PC-9 (cell line): ENCODE data around the gene TGIF1. TPM values are rescaled to one million over a fixed set of nuclear protein-coding genes. Genes with fewer than 3 reads are reported as not detected.

Experiments
- BruUV-seq: library from RNA; stranded (reverse); fragments of 400-500 nt; replicated peaks from 2 replicates; lab custom pipeline; 2021; lab: Mats Ljungman, UMichigan
- CTCF ChIA-PET: fragments of 300-600 bp; sonication (Branson Sonifier 250); formaldehyde crosslinking; loops from one replicate; lab custom pipeline; 2022; ENCODE audit warnings: antibody characterized with exemption; lab: Charles Lee
- POLR2A ChIA-PET: fragments of 300-600 bp; sonication (Branson Sonifier 250); formaldehyde crosslinking; loops from one replicate; lab custom pipeline; 2022; ENCODE audit warnings: antibody characterized with exemption; ENCODE audit not compliant: unreplicated experiment; lab: Charles Lee
- DNase-seq, 2 experiments: peaks; one replicate each; pipeline versions ENCODE4 v3.0.0 to v3.0.0-alpha.2; 2015 to 2022; ENCODE audit warnings: mixed read lengths in 1 of 2
- H2AFZ ChIP-seq: fragments of 200-600 bp; sonication (generic); 2 replicates; pipeline ENCODE4 v1.8.1; 2017; ENCODE audit warnings: antibody characterized with exemption
- H3F3A ChIP-seq: fragments of 200-600 bp; sonication (generic); 2 replicates; pipeline ENCODE4 v1.8.1; 2017; ENCODE audit warnings: antibody characterized with exemption, mild to moderate bottlenecking, low read depth; ENCODE audit not compliant: insufficient read depth
- H3K27ac ChIP-seq: fragments of 200-600 bp; sonication (generic); 2 replicates; pipeline ENCODE4 v1.6.1; 2016; ENCODE audit warnings: mixed run types
- H3K27me3 ChIP-seq: fragments of 200-600 bp; sonication (generic); 2 replicates; pipeline ENCODE4 v1.6.1; 2016; ENCODE audit warnings: low read depth, mixed run types; ENCODE audit not compliant: insufficient read depth
- H3K36me3 ChIP-seq: fragments of 200-600 bp; sonication (generic); 2 replicates; pipeline ENCODE4 v1.6.1; 2016; ENCODE audit warnings: low read depth, mixed run types
- H3K4me1 ChIP-seq: fragments of 200-600 bp; sonication (generic); replicated peaks from 2 replicates; pipeline ENCODE4 v1.6.1; 2016; ENCODE audit warnings: mixed run types; ENCODE audit not compliant: insufficient read depth
- H3K4me2 ChIP-seq: fragments of 200-600 bp; sonication (generic); 2 replicates; pipeline ENCODE4 v1.6.1; 2017; ENCODE audit warnings: mixed run types
- H3K4me3 ChIP-seq: fragments of 200-600 bp; sonication (generic); 2 replicates; pipeline ENCODE4 v1.6.1; 2016; ENCODE audit warnings: mixed run types
- H3K79me2 ChIP-seq: fragments of 200-600 bp; sonication (generic); 2 replicates; pipeline ENCODE4 v1.6.1; 2017; ENCODE audit warnings: low read depth, mixed run types
- H3K9me2 ChIP-seq: fragments of 200-600 bp; sonication (generic); 2 replicates; pipeline ENCODE4 v1.8.1; 2017; ENCODE audit warnings: mild to moderate bottlenecking; ENCODE audit not compliant: insufficient read depth
- H3K9me3 ChIP-seq: fragments of 200-600 bp; sonication (generic); 2 replicates; pipeline ENCODE4 v1.8.1; 2016; ENCODE audit warnings: low read depth; ENCODE audit not compliant: insufficient read depth
- H4K20me1 ChIP-seq: fragments of 200-600 bp; sonication (generic); 2 replicates; pipeline ENCODE4 v1.8.1; 2017; ENCODE audit not compliant: insufficient read depth
- EZH2 ChIP-seq: fragments of 200-600 bp; sonication (generic); IDR thresholded peaks from 2 replicates; pipeline ENCODE4 v1.8.0; 2017; ENCODE audit warnings: antibody characterized with exemption, low read depth
- intact Hi-C: fragments of 100-400 bp; cut with micrococcal nuclease; formaldehyde crosslinking; loops from one replicate; pipeline ENCODE4 v1.10.0; 2022; ENCODE audit not compliant: unreplicated experiment
- total RNA-seq: library from RNA; stranded (reverse); gene quantifications from 2 replicates; pipeline ENCODE4 v1.2.3, GENCODE V29; 2021
- TF ChIP-seq, protein P1 (sequence below): fragments of 200-600 bp; sonication (generic); conservative IDR thresholded peaks from 2 replicates; pipeline ENCODE4 v1.6.1; 2017; ENCODE audit warnings: mixed run types, antibody characterized with exemption, mild to moderate bottlenecking, moderate library complexity

Gene TGIF1
- total RNA-seq, 1 experiment from 2014 or later = 203 TPM

DNA sequence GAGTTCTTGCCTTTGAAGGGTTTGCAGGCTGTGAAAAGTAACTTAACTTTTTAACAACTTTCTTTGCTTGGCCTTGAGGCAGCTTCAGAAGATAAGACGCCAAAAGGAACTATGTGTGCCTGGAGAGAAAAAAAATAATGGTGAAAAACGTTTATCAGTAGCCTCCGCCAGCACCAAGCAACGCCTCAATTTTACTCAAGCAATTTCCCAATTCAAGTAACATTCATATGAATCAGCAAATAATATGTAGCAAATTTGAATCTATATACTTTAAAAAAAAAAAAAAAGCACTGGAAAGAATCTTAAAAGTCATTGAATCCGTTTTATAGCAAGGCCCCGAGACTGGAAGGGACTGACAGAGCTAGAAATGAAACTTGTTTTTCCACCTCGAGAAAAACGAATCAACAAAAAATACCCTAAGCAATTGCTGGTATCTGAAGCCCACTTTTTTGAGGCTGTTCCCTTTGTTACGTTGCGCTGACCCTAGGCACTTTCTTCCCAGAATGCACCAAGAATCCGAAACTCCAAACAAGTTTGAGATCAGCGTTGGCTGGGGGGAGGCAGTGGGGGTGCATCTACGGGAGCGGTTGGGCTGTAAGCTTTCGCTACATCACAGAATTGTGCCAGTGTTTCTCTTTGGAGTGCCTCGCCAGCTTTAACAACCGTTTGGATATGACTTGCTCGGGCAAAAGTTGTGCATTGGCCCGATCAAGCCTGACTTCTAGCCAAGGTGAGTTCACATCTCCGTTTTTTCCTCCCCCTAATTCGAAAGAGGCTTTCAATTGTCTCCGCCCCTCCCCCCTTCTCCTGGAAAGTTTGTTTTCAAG lies 2.7 kb upstream of the TGIF1 start:
- intact Hi-C loops = loop anchor here (1.0 to 10.0 kb wide), 7 partner anchors 80 to 550 kb away; partner anchors contain the start of gene LPIN2
- Histone ChIP-seq H3K27ac (peak overlapping the region; percentile 96), H3K4me2 (peak overlapping the region; percentile 99), H3K4me1 (peaks cover 35% of the 10 kb centered on the region), H3K27me3 (no peaks in the 10 kb centered on the region), H3F3A (peaks cover 63% of the 10 kb centered on the region), H3K4me3 (peak overlapping the region; percentile 83; the same call in 1 of the 2 replicates), H3K79me2 (peaks cover 64% of the 10 kb centered on the region), H3K9me2 (no peaks in the 10 kb centered on the region), H4K20me1 (peaks cover 5% of the 10 kb centered on the region; the same call in 1 of the 2 replicates), H3K9me3 (no peaks in the 10 kb centered on the region), H3K36me3 (0 out of 2 replicates have a peak, but pooled peaks cover 12% of the 10 kb centered on the region), H2AFZ (peak overlapping the region; percentile 68)
- peak in 1 of 2 experiments; percentile 67 for DNase-seq
- BruUV-seq = no TSS peak
- CTCF ChIA-PET = interaction anchor here (0.7 to 1.8 kb wide), 6 partner anchors 37 to 411 kb away, joined by 6 to 21 read pairs (median 10); no protein-coding TSS in a partner anchor
- TF ChIP-seq EZH2 = no peak
- TF ChIP-seq, protein P1, sequence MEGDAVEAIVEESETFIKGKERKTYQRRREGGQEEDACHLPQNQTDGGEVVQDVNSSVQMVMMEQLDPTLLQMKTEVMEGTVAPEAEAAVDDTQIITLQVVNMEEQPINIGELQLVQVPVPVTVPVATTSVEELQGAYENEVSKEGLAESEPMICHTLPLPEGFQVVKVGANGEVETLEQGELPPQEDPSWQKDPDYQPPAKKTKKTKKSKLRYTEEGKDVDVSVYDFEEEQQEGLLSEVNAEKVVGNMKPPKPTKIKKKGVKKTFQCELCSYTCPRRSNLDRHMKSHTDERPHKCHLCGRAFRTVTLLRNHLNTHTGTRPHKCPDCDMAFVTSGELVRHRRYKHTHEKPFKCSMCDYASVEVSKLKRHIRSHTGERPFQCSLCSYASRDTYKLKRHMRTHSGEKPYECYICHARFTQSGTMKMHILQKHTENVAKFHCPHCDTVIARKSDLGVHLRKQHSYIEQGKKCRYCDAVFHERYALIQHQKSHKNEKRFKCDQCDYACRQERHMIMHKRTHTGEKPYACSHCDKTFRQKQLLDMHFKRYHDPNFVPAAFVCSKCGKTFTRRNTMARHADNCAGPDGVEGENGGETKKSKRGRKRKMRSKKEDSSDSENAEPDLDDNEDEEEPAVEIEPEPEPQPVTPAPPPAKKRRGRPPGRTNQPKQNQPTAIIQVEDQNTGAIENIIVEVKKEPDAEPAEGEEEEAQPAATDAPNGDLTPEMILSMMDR = no peak
- POLR2A ChIA-PET = interaction anchor here (0.5 to 1.6 kb wide), 23 partner anchors 19 to 205 kb away, joined by 3 to 33 read pairs (median 7); no protein-coding TSS in a partner anchor

DNA sequence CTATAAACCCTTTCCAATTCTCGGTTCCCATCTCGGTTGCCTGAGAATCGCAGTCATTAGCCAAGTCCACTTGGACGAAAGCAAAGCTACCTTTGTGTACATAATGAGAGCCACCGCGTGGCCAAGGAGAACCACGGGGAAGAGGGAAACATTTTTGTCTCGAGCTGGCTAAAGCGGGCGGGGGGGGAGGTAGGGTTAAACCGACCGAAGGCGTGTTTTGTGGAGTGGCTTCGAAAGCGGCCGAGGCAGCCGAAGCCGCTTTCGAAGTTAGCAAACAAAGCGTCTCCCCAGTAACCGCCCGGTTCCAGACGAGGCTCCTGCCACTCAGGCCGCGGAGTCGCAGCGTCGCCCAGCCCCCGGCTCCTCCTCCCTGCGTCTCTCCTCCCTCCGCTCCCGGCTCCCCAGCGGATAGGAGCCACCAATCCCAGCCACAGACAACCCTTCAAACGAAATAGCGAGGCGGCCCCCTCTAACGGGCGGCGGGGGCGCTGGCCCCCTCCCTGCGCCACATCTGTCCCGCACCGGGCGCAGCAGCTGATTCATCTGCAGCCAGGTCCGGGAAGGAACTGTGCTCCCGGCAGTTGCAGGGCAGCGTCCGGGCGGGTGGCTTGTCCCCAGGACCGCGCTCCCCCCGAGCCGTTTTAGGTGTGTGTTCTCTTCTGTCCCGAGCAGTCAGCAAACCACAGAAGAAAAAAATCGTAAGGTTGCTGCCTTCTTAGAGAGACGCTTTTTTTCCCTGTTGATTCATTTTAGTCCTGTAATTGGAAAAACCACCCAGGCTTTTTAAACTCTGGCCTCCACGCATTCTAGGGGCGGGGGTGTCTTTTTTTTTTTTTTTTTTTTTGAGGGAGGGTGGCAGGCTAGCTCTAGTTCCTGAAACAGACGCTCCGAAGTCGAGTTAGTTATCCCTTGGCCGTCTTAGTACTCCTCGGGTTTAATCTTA lies 1.8 kb upstream of the TGIF1 start:
- peaks cover 65% of the 10 kb centered on the region for H3K79me2 ChIP-seq
- ChIA-PET CTCF (interaction anchor here (0.7 to 1.8 kb wide), 4 partner anchors 39 to 410 kb away, joined by 6 to 17 read pairs (median 8); no protein-coding TSS in a partner anchor), POLR2A (interaction anchor here (0.5 to 1.6 kb wide), 23 partner anchors 18 to 1438 kb away, joined by 3 to 33 read pairs (median 6); no protein-coding TSS in a partner anchor)
- H3K36me3 ChIP-seq = 0 out of 2 replicates have a peak, but pooled peaks cover 12% of the 10 kb centered on the region
- no TSS peak for BruUV-seq
- H3K4me2 ChIP-seq = peak overlapping the region; percentile 99
- H3K4me3 ChIP-seq = peak overlapping the region; percentile 83
- intact Hi-C loops = loop anchor here (1.0 to 10.0 kb wide), 14 partner anchors 36 to 549 kb away; partner anchors contain the start of gene LPIN2
- TF ChIP-seq, protein P1 = no peak; the same call in 1 of the 2 replicates
- TF ChIP-seq EZH2 = no peak
- peaks cover 67% of the 10 kb centered on the region for H3F3A ChIP-seq
- peak overlapping the region; percentile 96 for H3K27ac ChIP-seq
- DNase-seq = peak; percentile 95 to 98
- peaks cover 35% of the 10 kb centered on the region for H3K4me1 ChIP-seq
- peak overlapping the region; percentile 68 for H2AFZ ChIP-seq
- H3K9me3 ChIP-seq = no peaks in the 10 kb centered on the region
- no peaks in the 10 kb centered on the region for H3K9me2 ChIP-seq
- no peaks in the 10 kb centered on the region for H3K27me3 ChIP-seq
- peaks cover 5% of the 10 kb centered on the region for H4K20me1 ChIP-seq
